Stimulated activated naive CD8-positive, alpha-beta T cell treated with anti-CD3 and anti-CD28 coated beads, Interleukin-15, Interleukin-2, amounts not matched to agents 100 U/mL and 50 U/mL, for 24 hours (primary cell): Measurements from ENCODE around the gene SYDE2.
A peak's percentile ranks its signal among the peaks of the same experiment; 100 is the strongest.
"Not testable (repeated sequence)": the region's sequence is repeated elsewhere in the genome, so short reads cannot be mapped to it uniquely, and the experiment has no call there.

Source experiments
- ATAC-seq: fragments of 150-1000 bp; cut with Tn5 transposase; one replicate; pipeline ENCODE4 v1.10.0; 2021
- DNase-seq: peaks from one replicate; pipeline ENCODE4 v3.0.0; 2021

The SYDE2 gene

GRCh38 chr1:85172684-85173337, 28.0 kb downstream of the SYDE2 start:
- DNase-seq (no peak), ATAC-seq (no peak)

GRCh38 chr1:85171721-85172120, 29.1 kb downstream of the SYDE2 start:
- DNase-seq (no peak), ATAC-seq (no peak)

- DNase-seq (no peak), ATAC-seq (no peak)
These were observed 31.9 kb downstream of the SYDE2 start for GRCh38 chr1:85168884-85169283.

DNA sequence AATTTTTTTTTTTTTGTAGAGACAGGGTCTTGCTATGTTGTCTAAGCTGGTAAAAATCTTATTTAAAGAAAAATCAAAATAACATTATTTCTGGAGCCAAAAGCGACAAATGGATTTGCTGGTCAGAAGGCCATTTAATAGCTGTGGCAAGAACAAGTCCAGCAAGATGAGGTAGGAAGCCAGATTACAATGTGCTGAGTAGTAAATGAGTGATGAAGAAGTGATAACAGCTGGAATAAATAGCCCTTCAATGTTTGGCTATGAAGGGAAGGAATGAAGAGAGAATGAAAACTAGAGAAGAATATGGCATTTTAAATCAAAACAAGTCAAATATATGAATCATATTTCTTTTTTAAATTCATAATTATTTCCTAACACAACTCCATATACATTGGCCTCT, 34.5 kb downstream of the SYDE2 start:
- ATAC-seq (no peak), DNase-seq (no peak)

- DNase-seq (no peak), ATAC-seq (no peak)
These were observed 41.9 kb downstream of the SYDE2 start for GRCh38 chr1:85158910-85159309.

- ATAC-seq = no peak
- no peak for DNase-seq
These were observed 43.4 kb downstream of the SYDE2 start for GRCh38 chr1:85157436-85157835.

GRCh38 chr1:85153149-85153891, 47.5 kb downstream of the SYDE2 start:
- no peak for ATAC-seq
- no peak for DNase-seq

DNA sequence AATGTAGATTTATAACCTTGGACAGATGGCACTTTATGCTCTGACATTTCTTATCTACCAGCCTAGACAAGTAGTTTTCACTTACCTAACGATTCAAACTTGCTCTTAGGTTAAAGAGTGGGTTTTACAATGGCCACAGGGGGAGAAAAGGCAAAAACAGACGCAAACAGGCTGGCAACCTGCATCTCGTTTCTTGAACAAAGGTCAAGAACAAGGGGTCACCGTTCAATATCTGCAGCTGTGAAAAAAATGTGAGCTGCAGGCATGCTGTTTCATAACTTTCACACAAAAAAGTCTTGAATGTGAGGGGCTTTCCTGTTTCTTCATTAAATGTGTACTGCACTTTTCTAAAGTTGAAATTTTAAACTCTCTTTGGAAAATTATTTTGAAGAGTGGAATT, 49.4 kb downstream of the SYDE2 start:
- DNase-seq = no peak
- no peak for ATAC-seq

GRCh38 chr1:85149805-85150204, 51.0 kb downstream of the SYDE2 start:
- no peak for ATAC-seq
- no peak for DNase-seq

GRCh38 chr1:85148524-85149250, 52.1 kb downstream of the SYDE2 start:
- DNase-seq (peak; percentile 14), ATAC-seq (peak; percentile 94)

GRCh38 chr1:85146972-85147359, 53.9 kb downstream of the SYDE2 start:
- DNase-seq (no peak), ATAC-seq (no peak)

DNA sequence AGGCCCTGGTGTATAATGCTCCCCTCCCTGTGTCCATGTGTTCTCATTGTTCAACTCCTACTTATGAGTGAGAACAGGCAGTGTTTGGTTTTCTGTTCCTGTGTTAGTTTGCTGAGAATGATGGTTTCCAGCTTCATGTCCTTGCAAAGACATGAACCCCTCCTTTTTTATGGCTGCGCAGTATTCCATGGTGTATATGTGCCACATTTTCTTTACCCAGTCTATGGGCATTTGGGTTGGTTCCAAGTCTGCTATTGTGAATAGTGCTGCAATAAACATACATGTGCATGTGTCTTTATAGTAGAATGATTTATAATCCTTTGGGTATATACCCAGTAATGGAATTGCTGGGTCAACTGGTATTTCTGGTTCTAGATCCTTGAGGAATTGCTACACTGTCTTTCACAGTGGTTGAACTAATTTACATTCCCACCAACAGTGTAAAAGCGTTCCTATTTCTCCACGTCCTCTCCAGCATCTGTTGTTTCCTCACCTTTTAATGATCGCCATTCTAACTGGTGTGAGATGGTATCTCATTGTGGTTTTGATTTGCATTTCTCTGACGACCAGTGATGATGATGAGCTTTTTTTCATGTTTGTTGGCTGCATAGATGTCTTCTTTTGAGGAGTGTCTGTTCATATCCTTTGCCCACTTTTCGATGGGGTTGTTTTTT, 54.4 kb downstream of the SYDE2 start:
- not testable (repeated sequence) for ATAC-seq, DNase-seq

DNA sequence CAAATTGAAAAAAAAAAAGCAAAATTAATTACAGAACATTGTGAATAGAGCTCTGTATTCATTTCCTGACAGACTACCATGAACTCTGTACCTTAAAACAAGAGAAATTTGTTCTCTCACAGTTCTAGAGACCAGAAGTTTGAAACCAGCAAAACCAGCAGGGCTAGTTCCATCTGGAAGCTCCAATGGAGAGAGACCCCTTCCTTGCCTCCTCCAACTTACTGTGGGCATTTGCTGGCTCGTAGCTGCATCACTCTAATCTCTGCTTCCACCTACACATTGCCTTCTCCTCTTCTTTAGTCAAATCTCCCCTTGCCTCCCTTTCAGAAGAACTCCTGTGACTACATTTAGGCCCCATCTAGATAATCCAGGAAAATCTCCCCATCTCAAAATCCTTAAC, 56.5 kb downstream of the SYDE2 start:
- DNase-seq = no peak
- ATAC-seq = no peak

DNA sequence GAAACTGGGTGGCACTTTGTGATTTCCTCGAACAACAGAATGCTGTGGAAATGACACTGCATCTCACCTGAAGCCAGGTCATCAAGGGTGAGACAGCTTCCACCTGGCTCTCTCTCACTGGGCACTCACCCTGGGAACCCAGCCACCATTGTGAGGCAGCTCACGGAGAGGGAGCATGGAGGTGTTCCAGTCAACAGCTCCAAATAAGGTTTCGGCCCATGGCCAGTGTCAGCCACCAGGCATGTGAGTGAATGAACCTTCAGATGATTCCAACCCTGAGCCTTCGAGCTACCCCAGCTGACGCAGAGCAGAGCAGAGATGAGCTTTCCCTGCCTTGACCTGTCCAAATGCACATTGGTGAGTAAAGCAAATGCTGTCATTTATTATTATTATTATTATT, 58.1 kb downstream of the SYDE2 start:
- DNase-seq (no peak), ATAC-seq (no peak)

DNA sequence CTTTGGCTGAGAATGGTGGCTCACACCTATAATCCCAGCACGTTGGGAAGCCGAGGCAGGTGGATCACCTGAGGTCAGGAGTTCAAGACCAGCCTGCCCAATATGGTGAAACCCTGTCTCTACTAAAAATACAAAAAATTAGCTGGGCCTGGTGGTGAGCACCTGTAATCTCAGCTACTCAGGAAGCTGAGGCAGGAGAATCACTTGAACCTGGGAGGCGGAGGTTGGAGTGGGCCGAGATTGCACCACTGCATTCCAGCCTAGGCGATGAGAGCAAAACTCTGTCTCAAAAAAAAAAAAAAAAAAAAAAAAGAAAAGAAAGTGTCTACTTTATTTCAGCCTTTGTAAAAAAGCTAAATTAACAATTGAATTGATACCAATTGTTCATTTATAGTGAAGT, 62.4 kb downstream of the SYDE2 start:
- ATAC-seq, DNase-seq: not testable (repeated sequence)

DNA sequence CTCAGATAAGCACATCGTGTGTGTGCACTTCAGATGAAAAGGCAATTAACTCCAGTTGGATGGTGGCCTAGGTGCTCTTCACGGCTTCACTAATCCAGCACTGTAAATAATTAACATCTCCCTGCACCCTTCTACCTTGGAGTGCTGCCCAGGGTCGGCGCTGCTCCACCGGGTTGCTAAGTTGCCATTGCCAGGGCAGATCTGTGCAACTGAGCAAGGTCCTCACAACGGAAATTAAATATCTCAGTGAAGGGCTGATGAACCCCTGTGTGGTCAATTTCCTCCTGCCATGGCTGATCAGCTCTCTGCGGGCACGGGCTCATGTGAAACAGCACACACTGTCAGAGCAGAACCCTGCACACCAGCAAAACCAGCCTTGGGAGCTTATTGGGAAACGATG, 63.2 kb downstream of the SYDE2 start:
- DNase-seq = no peak
- no peak for ATAC-seq

DNA sequence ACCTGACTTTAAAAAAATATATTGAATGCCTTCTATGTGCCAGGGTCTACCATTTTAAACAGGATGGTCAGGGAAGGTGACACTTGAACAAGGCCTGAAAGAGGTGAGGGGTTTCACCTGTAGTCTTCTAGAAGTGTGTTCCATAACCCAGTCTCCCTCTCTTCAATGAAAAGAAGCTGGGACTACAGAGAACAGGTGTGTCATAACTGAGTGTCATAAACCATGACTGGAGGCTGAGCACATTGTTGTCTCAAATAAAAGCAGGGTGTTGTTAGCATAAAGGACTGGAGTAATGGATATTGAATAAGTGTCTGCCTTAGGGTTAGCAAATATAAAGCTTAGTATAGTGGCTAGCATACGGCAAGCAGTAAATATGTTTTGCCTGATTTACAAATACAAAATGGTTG, 65.4 kb downstream of the SYDE2 start:
- no peak for ATAC-seq

GRCh38 chr1:85134583-85135391, 66.0 kb downstream of the SYDE2 start:
- ATAC-seq (no peak), DNase-seq (no peak)

More for the DNA sequence above, 65.4 kb downstream of the SYDE2 start:
- no peak for DNase-seq

GRCh38 chr1:85133565-85134159, 67.2 kb downstream of the SYDE2 start:
- ATAC-seq (no peak), DNase-seq (no peak)

DNA sequence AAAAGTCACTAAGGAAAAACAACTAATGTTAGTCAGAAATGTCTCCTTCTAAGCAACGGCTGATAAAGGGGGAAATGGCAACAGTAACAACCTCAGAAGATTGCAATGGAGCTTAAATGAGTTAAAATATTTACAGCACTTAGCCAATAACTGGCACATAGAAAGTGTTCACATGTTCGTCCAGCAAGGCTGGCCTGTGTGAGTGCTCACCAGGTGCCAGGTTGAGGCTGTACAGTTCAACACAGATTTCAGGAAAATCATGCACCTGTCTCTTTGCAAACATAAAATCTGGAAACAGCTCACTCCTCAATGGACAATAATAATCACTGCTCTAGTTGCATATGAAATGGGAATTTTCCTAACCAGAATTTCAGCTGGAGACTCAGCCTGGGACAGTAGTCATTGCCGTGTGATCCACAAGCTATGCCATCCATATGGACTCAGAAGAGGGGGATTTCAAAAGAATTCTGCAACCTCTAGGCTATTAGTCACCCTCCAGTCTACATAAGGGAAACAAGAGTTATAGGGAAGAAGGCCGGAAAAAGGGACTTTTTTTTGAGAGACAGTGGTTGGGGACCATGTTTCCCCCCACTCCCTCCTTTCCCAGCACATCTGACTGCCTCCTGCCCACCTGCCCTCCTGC, 68.6 kb downstream of the SYDE2 start:
- ATAC-seq = no peak

GRCh38 chr1:85128316-85128715, 72.5 kb downstream of the SYDE2 start:
- ATAC-seq (no peak), DNase-seq (no peak)

More for the DNA sequence above, 68.6 kb downstream of the SYDE2 start:
- no peak for DNase-seq
